Panc1 (cell line): ENCODE data around the gene AGBL5.

ENCODE experiments used
- CTCF ChIP-seq: fragments of 450-650 bp; IDR thresholded peaks from 2 replicates; pipeline ENCODE4 v1.5.1; 2017; ENCODE audit warnings: mild to moderate bottlenecking
- POLR2AphosphoS5 ChIP-seq: IDR thresholded peaks from 2 replicates; pipeline ENCODE4 v1.6.1; 2012; ENCODE audit warnings: mild to moderate bottlenecking, low read depth, low read length, moderate library complexity
- REST ChIP-seq, 2 experiments: IDR thresholded peaks; 2 replicates each; pipeline ENCODE4 v1.6.1; 2011 to 2012; ENCODE audit warnings: low read depth in 2 of 2, control low read depth in 1 of 2, low read length in 1 of 2, mild to moderate bottlenecking in 1 of 2, moderate library complexity in 1 of 2; ENCODE audit not compliant: insufficient read depth in 1 of 2
- SIN3A ChIP-seq: IDR thresholded peaks from 2 replicates; pipeline ENCODE4 v1.6.1; 2012; ENCODE audit warnings: low read depth, mild to moderate bottlenecking, low read length, moderate library complexity, borderline replicate concordance; ENCODE audit not compliant: insufficient read depth
- TCF7L2 ChIP-seq: IDR thresholded peaks from 2 replicates; pipeline ENCODE4 v1.6.1; 2011; ENCODE audit warnings: mild to moderate bottlenecking, low read depth, low read length, inconsistent platforms

GRCh38 chr2:27095745-27096651 lies 44.5 kb downstream of the AGBL5 start:
- no peak for TF ChIP-seq POLR2AphosphoS5
- no peak for TF ChIP-seq CTCF
- TF ChIP-seq REST (IDR thresholded peaks at IDR 0.05; ENCODE audit: insufficient read depth in 1 of 2, low read depth in 2 of 2, low read length in 1 of 2) = no peak
- TF ChIP-seq TCF7L2 = no peak
- TF ChIP-seq SIN3A = no peak
